ENCODE results near the gene POLD1.

- TF ChIP-seq, protein P1, sequence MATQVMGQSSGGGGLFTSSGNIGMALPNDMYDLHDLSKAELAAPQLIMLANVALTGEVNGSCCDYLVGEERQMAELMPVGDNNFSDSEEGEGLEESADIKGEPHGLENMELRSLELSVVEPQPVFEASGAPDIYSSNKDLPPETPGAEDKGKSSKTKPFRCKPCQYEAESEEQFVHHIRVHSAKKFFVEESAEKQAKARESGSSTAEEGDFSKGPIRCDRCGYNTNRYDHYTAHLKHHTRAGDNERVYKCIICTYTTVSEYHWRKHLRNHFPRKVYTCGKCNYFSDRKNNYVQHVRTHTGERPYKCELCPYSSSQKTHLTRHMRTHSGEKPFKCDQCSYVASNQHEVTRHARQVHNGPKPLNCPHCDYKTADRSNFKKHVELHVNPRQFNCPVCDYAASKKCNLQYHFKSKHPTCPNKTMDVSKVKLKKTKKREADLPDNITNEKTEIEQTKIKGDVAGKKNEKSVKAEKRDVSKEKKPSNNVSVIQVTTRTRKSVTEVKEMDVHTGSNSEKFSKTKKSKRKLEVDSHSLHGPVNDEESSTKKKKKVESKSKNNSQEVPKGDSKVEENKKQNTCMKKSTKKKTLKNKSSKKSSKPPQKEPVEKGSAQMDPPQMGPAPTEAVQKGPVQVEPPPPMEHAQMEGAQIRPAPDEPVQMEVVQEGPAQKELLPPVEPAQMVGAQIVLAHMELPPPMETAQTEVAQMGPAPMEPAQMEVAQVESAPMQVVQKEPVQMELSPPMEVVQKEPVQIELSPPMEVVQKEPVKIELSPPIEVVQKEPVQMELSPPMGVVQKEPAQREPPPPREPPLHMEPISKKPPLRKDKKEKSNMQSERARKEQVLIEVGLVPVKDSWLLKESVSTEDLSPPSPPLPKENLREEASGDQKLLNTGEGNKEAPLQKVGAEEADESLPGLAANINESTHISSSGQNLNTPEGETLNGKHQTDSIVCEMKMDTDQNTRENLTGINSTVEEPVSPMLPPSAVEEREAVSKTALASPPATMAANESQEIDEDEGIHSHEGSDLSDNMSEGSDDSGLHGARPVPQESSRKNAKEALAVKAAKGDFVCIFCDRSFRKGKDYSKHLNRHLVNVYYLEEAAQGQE (IDR thresholded peaks at IDR 0.05): no peak
- TF ChIP-seq, protein P2, sequence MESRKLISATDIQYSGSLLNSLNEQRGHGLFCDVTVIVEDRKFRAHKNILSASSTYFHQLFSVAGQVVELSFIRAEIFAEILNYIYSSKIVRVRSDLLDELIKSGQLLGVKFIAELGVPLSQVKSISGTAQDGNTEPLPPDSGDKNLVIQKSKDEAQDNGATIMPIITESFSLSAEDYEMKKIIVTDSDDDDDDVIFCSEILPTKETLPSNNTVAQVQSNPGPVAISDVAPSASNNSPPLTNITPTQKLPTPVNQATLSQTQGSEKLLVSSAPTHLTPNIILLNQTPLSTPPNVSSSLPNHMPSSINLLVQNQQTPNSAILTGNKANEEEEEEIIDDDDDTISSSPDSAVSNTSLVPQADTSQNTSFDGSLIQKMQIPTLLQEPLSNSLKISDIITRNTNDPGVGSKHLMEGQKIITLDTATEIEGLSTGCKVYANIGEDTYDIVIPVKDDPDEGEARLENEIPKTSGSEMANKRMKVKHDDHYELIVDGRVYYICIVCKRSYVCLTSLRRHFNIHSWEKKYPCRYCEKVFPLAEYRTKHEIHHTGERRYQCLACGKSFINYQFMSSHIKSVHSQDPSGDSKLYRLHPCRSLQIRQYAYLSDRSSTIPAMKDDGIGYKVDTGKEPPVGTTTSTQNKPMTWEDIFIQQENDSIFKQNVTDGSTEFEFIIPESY (IDR thresholded peaks at IDR 0.05): no peak
- TF ChIP-seq CTCF (IDR thresholded peaks at IDR 0.05; ENCODE audit: low read depth, low read length, missing input control) (no peak), EGR1 (IDR thresholded peaks at IDR 0.05; ENCODE audit: low read depth in 2 of 2) (no peak)
Observed at GRCh38 chr19:50465986-50466705, 82.0 kb downstream of the POLD1 start.

Data from liver (tissue), 3 donors.